Left renal pelvis (tissue), 4 donors: ENCODE measurements around the gene STK32C. TPM values are rescaled to one million over a fixed set of nuclear protein-coding genes. Genes with fewer than 3 reads are reported as not detected.

ENCODE experiments used
- DNase-seq, 4 donors: peaks; one replicate each; pipeline ENCODE4 v3.0.0-alpha.2; 2013; ENCODE audit warnings: low read depth in 4 of 4, low spot score in 3 of 4
- polyA plus RNA-seq, 4 donors: library from polyadenylated mRNA; unstranded; fragments of 120-200 nt; gene quantifications; one replicate each; pipeline ENCODE4 v1.2.1, GENCODE V29; 2013; ENCODE audit not compliant: insufficient read length in 4 of 4

STK32C gene
- polyA plus RNA-seq: 10 to 100 TPM in 3 of 4 donors, 1 to 10 TPM in 1; 6.5 to 15.1 (median 11.5) TPM

DNA sequence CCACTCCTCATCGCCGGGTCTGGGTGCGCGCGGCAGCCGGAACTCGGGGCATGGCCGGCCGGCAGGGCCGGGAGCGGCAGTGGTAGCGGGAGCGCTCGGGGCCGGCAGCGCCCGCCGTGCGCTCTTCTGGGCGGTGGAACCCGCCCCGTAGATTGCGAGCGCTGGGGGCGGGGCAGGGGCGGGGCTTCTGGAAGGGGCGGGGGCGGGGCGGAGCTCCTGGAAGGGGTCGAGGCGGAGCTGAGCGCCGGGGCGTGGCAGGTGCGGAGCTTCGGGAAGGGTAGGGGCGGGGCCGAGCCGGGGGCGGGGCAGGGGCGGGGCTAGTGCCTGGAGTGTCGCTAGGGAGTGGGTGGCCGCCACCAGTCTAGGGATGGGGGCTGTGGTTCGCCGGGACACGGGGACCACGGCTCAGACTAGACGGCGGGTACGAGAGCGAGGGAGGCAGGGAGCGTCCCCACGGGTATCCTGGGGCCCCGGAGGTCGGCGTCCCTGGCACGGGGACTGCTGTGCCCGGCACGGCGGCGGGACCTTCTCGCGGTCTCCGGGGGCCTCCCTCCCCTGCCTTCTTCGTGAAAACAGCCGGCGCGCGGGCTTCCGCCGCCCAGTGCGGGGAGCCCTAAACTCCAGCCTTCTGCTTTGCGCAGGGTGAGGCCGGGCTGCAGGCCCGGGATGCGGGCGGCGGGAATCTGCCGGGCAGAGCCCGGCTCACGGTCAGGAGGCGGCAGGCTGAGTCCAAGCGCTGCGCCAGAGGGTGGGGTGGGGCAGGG lies at the start of gene STK32C:
TSS of gene STK32C (minus strand) at position 128 of the 764 bp plus-strand sequence. CDS start at position 11, 117 bp downstream.
- DNase-seq: peak in 3 of 4 donors; percentile 73 to 87 (median 74)

DNA sequence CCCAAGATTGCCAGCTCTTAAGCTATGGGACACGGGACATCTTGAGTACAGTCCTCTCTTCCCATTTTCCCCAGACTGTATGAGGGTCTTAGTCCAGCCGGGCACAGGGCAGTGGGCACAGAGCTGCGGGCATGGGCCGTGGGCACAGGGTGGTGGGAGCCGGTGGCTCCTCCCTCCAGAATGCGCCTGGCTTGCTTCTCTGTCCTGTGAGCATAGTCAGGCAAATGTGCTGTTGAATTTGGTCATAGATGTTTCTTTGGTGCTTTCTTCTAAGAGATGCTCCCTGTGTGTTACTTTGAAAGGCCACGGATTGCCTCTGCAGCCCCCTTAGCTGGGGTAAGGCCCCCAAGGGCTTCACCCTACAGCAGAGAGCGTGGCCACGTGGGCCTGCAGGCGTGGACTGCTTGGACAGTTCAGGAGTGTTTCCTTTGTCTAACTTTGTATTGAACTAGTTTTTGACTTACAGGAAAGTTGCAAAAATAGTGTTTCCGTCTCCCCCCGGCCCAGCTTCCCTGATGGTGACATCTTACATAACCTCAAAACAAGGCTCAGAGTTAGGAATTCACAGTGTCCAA lies 49.0 kb upstream of the STK32C start:
- no peak for DNase-seq

DNA sequence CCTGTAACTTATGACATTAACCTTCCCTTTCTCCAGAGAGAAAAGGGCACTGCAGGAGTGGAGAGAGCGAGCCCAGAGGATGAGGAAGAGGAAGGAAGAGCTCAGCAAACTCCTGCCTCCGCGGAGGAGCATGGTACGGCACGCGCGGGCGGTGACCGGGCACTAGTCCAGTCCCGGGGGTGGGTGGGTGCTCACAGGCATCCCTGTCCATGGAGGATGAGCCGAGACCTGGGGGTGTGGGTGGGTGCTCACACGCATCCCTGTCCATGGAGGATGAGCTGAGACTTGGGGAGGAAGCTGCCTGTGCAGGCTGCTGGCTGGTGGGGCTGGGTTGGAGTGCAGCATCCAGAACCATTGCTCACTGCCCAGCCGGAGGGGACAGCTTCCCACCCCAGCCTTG lies 48.0 kb upstream of the STK32C start:
- no peak for DNase-seq

DNA sequence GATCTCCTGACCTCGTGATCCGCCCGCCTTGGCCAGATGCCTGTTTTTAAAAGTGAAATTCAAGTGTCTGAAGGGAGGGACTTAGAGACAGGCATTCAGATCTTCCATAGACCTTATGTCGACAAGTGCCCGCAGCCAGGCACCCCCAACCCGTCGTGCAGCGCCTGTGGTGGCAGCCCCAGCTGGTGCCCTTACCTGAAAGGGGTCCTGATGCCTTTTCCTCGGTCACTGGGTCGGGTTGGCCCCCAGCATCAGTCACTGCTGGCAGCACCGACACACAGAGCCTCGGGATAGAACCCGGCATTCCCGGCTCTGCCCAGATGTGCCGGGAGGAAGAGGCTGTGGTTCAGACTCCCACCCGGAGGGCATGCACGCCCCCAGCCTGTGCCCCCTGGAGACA lies 47.5 kb upstream of the STK32C start:
- DNase-seq: no peak

DNA sequence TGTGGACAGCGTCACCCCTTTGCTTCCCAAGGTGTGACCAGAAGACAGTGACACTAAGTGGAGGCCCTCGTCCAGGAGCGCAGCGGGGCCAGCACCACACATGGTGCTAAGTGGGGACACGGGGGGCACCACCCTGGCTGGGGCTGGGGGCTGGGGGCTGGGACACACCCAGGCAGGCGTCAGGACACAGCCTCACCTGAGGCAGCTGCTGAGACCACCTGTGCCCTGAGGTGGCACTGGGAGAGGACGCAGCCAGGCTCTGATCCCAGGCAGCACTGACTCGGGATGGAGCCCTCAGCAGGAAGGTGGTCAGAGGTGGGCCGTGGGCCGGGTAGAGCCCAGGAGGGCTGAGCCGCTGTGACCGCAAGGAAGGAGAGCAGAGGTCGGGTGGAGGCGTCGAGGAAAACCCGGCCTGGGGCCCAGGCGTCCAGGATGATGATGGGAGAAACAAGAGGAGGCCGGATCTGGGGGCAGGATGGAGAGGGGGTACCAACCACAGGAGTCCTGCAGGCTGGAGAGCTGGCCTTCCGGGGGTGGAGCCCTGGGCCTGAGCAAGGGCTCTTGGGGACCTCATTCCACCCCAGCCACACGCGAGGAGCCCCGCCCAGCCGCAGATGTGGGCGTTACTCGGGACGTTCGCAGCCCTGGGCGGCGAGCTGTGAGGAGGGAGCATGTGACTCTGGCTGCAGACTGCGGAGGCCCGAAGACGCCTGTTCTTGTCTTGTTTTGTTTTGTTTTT lies 46.8 kb upstream of the STK32C start:
- no peak for DNase-seq

DNA sequence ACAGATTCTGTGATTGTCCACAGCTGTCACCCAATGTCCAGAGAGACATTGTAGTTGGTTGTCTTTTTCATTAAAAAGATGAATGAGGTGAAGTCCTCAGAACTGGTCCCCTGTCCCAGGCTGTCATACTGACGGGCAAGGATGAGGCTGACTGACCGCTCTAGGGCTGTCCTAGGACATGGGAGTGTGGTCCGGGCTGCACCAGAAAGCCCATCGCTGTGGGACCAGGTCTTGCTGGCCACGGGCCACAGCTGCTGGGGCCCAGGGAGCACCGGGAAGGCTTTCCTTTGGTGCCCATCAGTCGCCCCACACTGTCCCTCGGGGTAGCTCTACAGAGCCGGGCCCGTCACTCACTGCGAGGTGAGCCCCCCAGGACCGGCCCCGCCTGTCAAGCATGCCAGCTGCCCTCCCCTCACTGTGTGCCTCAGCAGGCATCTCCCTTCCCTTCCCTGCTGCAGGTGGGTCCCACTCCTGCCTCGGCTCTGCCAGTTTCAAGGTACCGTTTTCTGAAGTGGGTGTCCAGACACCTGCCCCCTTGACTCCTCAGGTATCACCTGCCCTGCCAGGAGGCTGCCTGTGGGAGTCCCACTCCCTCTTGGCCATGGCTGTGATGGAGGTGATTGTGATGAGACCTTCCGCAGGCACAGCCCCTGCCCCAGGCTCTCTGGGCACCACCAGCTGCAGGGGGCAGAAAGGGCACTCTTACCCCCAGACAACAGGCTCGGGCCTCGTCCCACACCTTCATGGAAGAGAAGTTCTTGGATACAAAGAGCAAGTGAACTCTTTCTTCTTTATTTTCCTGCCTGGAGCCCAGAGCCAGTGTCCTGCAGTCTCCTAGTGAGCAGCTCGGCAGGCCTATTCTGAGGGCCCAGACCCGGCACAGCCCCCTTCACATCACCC lies 46.0 kb upstream of the STK32C start:
- DNase-seq: no peak

DNA sequence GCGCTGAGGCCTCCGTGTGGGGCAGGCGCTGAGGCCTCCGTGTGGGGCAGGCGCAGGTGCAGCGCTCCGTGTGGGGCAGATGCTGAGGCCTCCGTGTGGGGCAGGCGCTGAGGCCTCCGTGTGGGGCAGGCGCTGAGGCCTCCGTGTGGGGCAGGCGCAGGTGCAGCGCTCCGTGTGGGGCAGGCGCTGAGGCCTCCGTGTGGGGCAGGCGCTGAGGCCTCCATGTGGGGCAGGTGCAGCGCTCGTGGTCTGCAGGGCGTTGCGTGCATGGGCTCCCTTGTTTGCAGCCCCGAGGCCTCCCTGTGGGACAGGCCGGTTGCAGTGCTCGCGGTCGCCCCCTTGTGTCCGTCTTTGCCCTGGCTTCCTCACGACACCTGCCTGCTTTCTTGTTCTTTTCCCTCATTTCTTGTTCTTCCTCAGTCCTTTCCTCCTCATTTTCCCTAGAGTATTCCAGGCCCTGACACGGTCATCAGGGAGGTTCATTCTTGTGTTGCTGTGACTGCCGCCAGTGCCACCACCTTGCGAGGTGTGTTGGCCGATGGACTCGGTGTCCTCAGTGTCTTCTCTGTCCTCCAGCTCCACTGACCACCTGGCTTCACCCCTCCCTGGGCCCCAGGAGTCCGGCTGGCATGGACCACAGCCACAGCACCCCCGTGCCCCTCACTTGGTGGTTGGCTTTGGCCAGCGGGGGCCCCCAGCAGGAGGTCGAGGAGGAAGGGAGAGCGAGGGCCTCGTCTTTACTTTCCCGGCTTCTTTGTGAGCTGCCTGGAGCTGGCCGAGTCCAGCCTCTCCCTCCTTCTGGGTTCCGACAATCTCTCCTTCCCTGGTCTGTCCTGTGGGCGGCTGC lies 44.9 kb upstream of the STK32C start:
- peak in 1 of 4 donors; percentile 22 for DNase-seq

DNA sequence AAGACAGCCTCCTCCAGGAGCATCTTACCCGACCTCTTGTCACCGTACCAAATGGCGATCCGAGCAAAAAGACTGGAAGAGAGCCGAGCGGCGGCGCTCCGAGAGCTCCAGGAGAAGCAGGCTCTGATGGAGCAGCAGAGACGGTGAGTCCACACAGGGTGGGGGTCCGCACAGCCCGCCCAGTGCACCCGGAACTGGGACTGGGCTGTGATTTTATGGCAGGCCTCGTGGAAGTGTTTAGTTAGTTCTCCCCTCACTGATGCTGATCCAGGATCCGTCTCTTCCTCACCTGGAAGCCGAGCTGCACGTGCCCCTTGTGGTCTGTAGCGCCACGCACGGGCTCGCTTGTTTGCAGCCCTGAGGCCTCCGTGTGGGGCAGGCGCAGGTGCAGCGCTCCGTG lies 43.9 kb upstream of the STK32C start:
- DNase-seq: no peak

DNA sequence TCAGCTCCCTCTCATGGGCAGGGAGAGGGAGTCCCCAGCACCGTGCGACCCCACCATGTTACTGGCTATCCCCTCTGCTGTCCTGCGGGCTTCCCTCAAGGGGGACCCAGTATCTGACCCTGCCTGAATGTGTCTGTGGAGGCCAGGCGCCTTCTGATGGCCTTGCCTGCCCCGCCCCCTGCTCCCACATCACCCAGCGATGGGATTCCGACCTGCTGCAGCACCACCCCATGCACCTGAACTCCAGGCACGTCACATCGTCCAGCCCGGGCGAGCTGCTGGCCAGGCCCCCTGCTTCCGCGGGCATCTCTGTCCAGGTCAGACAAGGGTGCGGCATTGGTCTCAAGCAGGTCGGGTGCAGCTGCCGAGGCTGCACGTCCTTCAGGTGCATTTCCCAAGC lies 43.2 kb upstream of the STK32C start:
- no peak for DNase-seq

DNA sequence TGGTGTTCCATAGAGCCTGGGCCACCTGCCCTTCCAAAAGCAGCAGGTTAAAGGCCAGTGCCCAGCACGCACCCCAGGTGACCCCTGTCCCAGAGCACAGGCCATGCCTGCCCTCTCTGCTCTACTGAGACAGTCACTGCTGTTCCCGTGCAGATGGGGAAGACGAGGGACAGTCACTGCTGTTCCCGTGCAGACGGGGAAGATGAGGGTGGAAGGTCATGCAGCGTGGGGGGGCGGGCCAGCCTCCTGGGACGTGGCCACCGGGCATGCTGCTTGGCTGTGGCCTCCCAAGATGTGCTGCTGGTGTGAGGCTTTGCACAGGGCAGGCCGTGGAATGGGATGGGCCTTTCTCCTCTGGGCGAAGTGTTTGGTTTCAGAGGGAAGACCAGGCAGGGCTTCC lies 42.6 kb upstream of the STK32C start:
- DNase-seq: no peak

DNA sequence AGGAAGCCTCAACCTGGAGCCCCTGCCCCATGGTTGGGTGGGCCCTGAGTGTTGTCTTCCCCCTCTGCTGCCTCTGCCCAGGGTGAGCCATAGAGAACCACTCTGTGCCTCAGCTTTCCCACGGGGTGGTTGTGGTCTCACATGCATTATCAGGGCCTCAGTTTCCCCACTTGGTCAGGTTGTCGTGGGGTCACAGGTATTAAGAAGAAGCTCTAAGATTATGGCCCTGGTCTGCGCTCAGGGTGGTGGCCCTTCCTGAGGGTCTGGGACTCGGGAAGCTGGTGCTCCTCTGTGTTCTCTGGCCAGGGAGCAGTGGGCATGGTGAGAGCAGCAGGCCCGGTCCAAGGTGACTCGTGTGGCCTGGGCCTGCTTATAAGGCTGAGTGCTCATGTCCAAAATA lies 42.0 kb upstream of the STK32C start:
- DNase-seq: no peak

DNA sequence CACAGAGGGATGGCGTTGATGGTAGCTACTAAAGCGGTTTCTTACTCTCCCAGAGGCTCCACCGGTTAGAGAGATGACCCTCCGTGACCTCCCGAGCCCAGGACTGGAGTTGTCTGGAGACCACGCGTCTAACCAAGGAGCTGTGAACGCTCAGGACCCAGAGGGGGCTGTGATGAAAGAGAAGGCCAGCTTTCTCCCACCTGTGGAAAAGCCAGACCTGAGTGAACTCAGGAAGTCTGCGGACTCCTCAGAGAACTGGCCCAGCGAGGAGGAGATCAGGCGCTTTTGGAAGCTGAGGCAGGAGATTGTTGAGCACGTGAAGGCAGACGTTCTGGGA lies 40.1 kb upstream of the STK32C start:
- DNase-seq: no peak

DNA sequence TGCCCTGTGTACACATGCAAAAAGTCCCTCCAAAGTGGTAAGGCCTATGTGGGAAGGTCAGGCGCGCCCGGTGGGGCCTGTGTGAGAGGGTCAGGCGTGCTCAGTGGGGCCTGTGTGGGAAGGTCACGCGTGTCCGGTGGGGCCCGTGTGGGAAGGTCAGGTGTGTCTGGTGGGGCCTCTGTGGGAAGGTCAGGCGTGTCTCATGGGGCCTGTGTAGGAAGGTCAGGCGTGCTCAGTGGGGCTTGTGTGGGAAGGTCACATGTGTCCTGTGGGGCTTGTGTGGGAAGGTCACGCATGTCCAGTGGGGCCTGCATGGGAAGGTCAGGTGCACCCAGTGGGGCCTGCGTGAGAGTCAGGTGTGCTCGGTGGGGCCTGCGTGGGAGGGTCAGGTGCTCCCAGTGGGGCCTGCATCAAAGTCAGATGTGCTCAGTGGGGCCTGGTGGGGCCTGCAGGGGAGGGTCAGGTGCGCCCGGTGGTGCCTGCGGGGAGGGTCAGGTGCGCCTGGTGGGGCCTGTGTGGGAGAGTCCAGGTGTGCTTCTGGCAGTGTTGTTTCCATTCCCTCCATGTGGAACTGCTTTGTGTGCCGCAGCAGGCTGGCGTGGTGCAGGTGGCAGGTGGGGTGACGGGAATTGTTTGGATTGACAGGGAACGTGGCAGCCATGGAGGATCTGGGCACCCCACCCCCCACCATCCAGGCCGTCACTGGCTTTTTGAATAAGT lies 39.6 kb upstream of the STK32C start:
- no peak for DNase-seq

DNA sequence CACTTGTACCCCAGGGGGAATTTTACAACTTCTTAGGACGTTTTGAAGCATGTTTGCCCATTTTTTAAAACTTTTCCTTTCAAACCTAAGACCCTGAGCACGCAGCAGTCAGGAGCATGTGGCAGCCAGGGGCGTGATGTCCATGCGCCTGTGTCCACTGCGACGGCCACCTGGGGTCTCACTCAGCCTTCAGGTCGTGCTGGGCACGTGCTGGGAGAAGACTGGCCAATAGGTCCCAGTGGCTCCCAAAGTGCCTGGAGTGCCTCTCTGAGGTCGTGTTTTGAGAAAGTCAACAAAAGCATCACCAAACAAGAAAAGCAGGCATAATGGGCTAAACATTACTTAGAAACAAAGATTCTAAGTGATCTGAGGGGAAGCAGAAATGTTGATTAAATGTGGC lies 39.1 kb upstream of the STK32C start:
- DNase-seq: no peak

DNA sequence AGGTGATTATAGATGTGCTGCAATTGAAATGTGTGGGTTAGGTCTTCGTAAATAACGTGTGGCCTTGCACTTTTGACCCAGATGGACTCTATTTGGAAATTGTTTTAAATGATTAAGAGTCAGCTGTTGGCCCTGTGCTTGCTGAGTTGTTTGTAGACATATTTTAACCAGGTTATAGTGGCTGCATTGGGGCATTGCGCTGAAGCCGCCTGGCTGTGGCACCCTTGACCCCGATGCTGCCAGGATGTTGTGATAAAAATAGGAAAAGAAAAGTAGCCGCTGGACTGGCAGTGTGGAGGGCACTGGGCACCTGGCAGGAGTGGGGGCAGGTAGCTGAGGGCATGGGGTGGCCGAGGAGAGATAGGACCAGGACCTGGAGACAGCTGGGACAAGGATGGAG lies 37.6 kb upstream of the STK32C start:
- DNase-seq: no peak

DNA sequence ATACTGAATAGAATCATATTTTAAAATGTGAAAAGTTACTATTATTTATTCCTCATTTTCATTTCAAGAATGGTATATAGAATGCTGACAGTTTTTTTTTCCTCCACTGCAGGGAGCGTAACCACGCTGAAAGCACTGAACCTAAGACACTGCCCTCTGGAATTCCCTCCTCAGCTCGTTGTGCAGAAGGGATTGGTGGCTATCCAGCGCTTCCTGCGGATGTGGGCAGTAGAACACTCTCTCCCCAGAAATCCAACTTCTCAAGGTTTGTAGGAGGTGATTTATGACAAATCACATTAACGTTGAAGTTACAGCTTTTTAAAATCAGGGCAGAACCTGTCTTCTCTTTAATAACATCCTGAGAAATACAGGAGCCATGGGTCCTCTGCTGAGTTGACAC lies 36.6 kb upstream of the STK32C start:
- no peak for DNase-seq

DNA sequence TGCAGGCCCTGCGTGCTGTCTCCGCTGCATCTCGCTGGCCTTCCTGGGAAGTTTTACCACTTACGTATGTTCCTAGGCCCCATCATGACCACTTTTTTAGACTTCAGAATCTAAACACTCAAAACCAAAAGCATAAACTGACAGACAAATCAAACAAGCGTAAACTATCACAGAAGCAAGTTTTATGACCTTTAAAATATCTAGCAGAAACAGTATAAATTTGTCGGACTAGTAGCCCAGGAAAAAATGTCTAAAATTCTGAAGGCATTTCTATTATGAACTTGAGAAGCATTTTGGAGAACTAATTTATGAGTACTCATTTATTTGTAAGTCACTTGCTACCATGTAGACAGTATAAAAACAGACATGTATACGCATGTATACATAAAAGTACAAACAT lies 34.8 kb upstream of the STK32C start:
- no peak for DNase-seq

DNA sequence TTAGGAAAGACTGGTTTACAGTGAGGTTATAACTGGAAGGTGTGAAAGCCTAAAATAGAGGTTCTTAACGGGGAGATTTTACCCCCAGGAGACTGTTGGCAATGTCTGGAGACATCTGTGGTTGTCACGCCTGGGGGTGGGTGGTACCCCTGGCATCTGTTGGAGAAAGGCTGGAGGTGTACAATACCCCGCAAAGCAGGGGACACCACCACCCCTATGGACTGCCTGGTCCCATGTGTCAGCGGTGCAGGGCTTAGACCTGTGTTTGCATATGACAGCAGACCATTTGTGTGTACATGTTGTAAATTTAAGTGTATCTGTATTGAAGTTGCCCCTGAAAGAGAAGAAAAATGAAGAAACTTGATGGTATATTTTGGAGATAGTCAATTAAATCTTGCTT lies 34.0 kb upstream of the STK32C start:
- DNase-seq: no peak

DNA sequence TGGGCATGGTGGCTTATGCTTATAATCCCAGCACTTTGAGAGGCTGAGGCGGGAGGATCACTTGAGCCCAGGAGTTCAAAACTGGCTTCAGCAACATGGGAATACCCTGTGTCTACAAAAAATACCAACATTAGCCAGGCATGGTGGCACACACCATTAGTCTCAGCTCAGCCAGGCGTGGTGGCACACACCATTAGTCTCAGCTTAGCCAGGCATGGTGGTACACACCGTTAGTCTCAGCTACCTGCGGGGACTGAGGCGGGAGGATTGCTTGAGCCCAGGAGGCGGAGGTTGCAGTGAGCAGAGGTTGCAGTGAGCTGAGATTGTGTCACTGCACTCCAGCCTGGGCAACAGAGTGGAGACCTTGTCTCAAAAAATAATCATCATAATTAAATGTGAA lies 33.3 kb upstream of the STK32C start:
- no peak for DNase-seq
